HepG2 (cell line): ENCODE data around the gene VTN. TPM values are rescaled to one million over a fixed set of nuclear protein-coding genes. Genes with fewer than 3 reads are reported as not detected.

Experiments used
- CAMTA2 ChIP-seq: sonication (generic); formaldehyde crosslinking; IDR thresholded peaks from 2 replicates; pipeline ENCODE4 v1.4.0; 2020; ENCODE audit warnings: mild to moderate bottlenecking, missing genetic modification reagents, borderline replicate concordance
- NFYB ChIP-seq: sonication (generic); formaldehyde crosslinking; IDR thresholded peaks from 2 replicates; pipeline ENCODE4 v1.4.0; 2020; ENCODE audit warnings: missing genetic modification reagents
- USF2 ChIP-seq, 2 experiments: sonication (generic) in 1 of 2; formaldehyde crosslinking in 1 of 2; IDR thresholded peaks; 2 replicates each; pipeline versions ENCODE4 v1.5.1 to v1.6.1; 2011 to 2020; ENCODE audit warnings: borderline replicate concordance in 1 of 2, low read depth in 1 of 2, low read length in 1 of 2, mild to moderate bottlenecking in 1 of 2, missing genetic modification reagents in 1 of 2, moderate library complexity in 1 of 2
- ZBTB8A ChIP-seq: sonication (generic); formaldehyde crosslinking; IDR thresholded peaks from 2 replicates; pipeline ENCODE4 v1.4.0; 2020; ENCODE audit warnings: mild to moderate bottlenecking, low read depth, missing genetic modification reagents, borderline replicate concordance
- ZIK1 ChIP-seq: sonication (generic); formaldehyde crosslinking; IDR thresholded peaks from 2 replicates; pipeline ENCODE4 v1.5.0; 2020; ENCODE audit warnings: mild to moderate bottlenecking, low read depth, missing genetic modification reagents, borderline replicate concordance
- ZNF121 ChIP-seq: sonication (generic); formaldehyde crosslinking; IDR thresholded peaks from 2 replicates; pipeline ENCODE4 v1.5.0; 2020; ENCODE audit warnings: mild to moderate bottlenecking, missing genetic modification reagents
- polyA plus RNA-seq, 8 experiments: library from polyadenylated mRNA; depleted of rRNA in 3 of 8; stranded (reverse) in 7 of 8; unstranded in 1 of 8; fragments of >200 nt; fragmentation: Illumina TruSeq in 4 of 8; extraction: Trizol in 4 of 8; gene quantifications; 2 replicates each; pipeline versions ENCODE4 v1.2.1 to v1.2.3, GENCODE V29; 2011 to 2016; ENCODE audit warnings: low read depth in 4 of 8, missing spikeins in 1 of 8, mixed read lengths in 1 of 8; ENCODE audit not compliant: insufficient read depth in 1 of 8
- total RNA-seq, 5 experiments: library from RNA; depleted of rRNA; stranded (reverse); fragments of >200 nt; fragmentation: Illumina TruSeq; extraction: Trizol; gene quantifications; 2 replicates each; pipeline ENCODE4 v1.2.3, GENCODE V29; 2016; ENCODE audit warnings: low read depth in 1 of 5
- TF ChIP-seq, protein P1 (sequence below): sonication (generic); formaldehyde crosslinking; IDR thresholded peaks from 2 replicates; pipeline ENCODE4 v1.5.0; 2020; ENCODE audit warnings: missing genetic modification reagents
- TF ChIP-seq, protein P2 (sequence below): sonication (generic); formaldehyde crosslinking; IDR thresholded peaks from 2 replicates; pipeline ENCODE4 v1.4.0; 2020; ENCODE audit warnings: missing genetic modification reagents
- TF ChIP-seq, protein P3 (sequence below): sonication (generic); formaldehyde crosslinking; IDR thresholded peaks from 2 replicates; pipeline ENCODE4 v1.5.0; 2020; ENCODE audit warnings: mild to moderate bottlenecking, low read depth, missing genetic modification reagents, borderline replicate concordance

The VTN gene
- total and polyA plus RNA-seq, 2 of the 13 experiments (the other 11 are each of a cell fraction or from before 2014, with no cell fraction given): 108 to 131 TPM

DNA sequence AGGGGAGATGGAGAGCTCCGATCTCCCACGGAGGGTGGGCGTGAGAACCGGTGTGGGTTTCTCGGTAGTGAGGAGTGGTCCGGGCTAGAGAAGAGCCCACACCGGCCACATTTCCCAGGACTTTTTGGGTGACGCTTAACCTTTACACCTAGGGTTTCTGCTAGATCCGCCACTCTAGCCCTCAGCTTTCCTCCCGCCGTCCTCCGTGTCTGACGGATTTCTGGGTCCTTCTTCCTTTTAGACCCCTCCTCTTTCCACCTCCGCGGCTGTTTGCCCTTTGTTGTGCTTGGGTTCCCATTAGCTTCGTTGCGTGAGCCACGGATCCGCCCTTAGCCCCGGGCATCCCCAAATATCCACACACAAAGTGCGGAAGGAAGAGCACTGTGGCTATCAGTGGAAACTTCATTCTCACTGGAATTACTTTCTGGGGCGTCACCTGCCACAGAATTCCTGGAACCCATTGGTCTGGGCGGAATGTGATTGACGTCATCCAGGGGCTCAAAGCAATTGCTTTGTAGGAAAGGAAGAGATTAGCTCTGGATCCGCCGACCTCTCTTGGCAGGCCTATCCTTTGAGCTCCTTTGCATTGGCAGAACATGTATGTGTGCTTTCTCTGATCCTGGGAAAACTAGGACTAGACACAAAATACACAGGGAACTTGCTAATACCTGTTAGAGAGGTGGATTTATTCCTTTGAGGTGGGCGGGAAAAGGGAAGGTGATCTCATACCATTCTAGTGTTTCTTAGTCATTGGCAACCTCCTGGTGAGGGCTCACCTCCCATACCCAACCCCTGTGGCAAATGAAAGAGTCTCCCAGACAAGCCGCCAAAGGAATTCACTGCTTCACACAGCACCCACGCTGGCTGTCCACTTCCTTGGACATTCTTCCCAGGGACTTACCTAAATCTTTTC, 33.9 kb downstream of the VTN start (continued):
- TF ChIP-seq, protein P1, sequence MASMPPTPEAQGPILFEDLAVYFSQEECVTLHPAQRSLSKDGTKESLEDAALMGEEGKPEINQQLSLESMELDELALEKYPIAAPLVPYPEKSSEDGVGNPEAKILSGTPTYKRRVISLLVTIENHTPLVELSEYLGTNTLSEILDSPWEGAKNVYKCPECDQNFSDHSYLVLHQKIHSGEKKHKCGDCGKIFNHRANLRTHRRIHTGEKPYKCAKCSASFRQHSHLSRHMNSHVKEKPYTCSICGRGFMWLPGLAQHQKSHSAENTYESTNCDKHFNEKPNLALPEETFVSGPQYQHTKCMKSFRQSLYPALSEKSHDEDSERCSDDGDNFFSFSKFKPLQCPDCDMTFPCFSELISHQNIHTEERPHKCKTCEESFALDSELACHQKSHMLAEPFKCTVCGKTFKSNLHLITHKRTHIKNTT: no peak
- 0 out of 2 replicates have a peak, but pooled peaks have one; percentile 15 for TF ChIP-seq ZNF121 (CRISPR knock-in tag)
- TF ChIP-seq, protein P2, sequence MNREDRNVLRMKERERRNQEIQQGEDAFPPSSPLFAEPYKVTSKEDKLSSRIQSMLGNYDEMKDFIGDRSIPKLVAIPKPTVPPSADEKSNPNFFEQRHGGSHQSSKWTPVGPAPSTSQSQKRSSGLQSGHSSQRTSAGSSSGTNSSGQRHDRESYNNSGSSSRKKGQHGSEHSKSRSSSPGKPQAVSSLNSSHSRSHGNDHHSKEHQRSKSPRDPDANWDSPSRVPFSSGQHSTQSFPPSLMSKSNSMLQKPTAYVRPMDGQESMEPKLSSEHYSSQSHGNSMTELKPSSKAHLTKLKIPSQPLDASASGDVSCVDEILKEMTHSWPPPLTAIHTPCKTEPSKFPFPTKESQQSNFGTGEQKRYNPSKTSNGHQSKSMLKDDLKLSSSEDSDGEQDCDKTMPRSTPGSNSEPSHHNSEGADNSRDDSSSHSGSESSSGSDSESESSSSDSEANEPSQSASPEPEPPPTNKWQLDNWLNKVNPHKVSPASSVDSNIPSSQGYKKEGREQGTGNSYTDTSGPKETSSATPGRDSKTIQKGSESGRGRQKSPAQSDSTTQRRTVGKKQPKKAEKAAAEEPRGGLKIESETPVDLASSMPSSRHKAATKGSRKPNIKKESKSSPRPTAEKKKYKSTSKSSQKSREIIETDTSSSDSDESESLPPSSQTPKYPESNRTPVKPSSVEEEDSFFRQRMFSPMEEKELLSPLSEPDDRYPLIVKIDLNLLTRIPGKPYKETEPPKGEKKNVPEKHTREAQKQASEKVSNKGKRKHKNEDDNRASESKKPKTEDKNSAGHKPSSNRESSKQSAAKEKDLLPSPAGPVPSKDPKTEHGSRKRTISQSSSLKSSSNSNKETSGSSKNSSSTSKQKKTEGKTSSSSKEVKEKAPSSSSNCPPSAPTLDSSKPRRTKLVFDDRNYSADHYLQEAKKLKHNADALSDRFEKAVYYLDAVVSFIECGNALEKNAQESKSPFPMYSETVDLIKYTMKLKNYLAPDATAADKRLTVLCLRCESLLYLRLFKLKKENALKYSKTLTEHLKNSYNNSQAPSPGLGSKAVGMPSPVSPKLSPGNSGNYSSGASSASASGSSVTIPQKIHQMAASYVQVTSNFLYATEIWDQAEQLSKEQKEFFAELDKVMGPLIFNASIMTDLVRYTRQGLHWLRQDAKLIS (CRISPR knock-in tag): no peak
- TF ChIP-seq, protein P3, sequence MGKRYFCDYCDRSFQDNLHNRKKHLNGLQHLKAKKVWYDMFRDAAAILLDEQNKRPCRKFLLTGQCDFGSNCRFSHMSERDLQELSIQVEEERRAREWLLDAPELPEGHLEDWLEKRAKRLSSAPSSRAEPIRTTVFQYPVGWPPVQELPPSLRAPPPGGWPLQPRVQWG (CRISPR knock-in tag): no peak
- no peak for TF ChIP-seq CAMTA2
- no peak for TF ChIP-seq USF2 (IDR thresholded peaks at IDR 0.05; ENCODE audit: low read depth, low read length)
- peak; percentile 32; the same call in 1 of the 2 replicates for TF ChIP-seq USF2 (CRISPR knock-in tag; IDR thresholded peaks at IDR 0.05; ENCODE audit: borderline replicate concordance)
- peak; percentile 32; the same call in 1 of the 2 replicates for TF ChIP-seq NFYB (CRISPR knock-in tag)
- 0 out of 2 replicates have a peak, but pooled peaks have one; percentile 8 for TF ChIP-seq ZIK1 (CRISPR knock-in tag)
- TF ChIP-seq ZBTB8A (CRISPR knock-in tag): no peak
